Hindlimb muscle (tissue), 1 donor: ENCODE results near the gene CCP110. TPM values are rescaled to one million over a fixed set of nuclear protein-coding genes. Genes with fewer than 3 reads are reported as not detected.

Experiments
- DNase-seq: peaks from one replicate; pipeline ENCODE4 v3.0.0-alpha.2; 2013
- polyA plus RNA-seq: library from polyadenylated mRNA; unstranded; fragments of 120-200 nt; gene quantifications from one replicate; pipeline ENCODE4 v1.2.1, GENCODE V29; 2013; ENCODE audit not compliant: insufficient read length

CCP110 gene
- polyA plus RNA-seq, 1 donor = 14.2 TPM

GRCh38 chr16:19555186-19555937 lies 31.6 kb downstream of the CCP110 start, which contains the start of gene VPS35L:
VPS35L (plus strand) TSS chr16:19555703; CDS start chr16:19555730, 27 bp downstream.
- peak; percentile 99 for DNase-seq

GRCh38 chr16:19555938-19556771 lies 32.4 kb downstream of the CCP110 start:
- no peak for DNase-seq

- DNase-seq = peak; percentile 55
Measured at GRCh38 chr16:19559242-19559910, 35.6 kb downstream of the CCP110 start.

- no peak for DNase-seq
Measured at GRCh38 chr16:19560078-19560477, 36.3 kb downstream of the CCP110 start.

- DNase-seq = no peak
Measured at GRCh38 chr16:19563377-19563776, 39.6 kb downstream of the CCP110 start.

GRCh38 chr16:19566362-19566761 lies 42.6 kb downstream of the CCP110 start:
- no peak for DNase-seq

- no peak for DNase-seq
Measured at GRCh38 chr16:19567560-19567959, 43.8 kb downstream of the CCP110 start.

- DNase-seq = no peak
Measured at GRCh38 chr16:19573997-19574396, 50.3 kb downstream of the CCP110 start.

- no peak for DNase-seq
Measured at GRCh38 chr16:19574615-19575014, 50.9 kb downstream of the CCP110 start.

- peak; percentile 67 for DNase-seq
Measured at GRCh38 chr16:19578378-19578971, 54.7 kb downstream of the CCP110 start.

- DNase-seq = no peak
Measured at GRCh38 chr16:19582050-19582831, 58.5 kb downstream of the CCP110 start.

GRCh38 chr16:19583665-19584300 lies 60.0 kb downstream of the CCP110 start:
- no peak for DNase-seq

GRCh38 chr16:19588661-19589060 lies 64.9 kb downstream of the CCP110 start:
- DNase-seq = peak; percentile 25

- peak; percentile 11 for DNase-seq
Measured at GRCh38 chr16:19589106-19589505, 65.4 kb downstream of the CCP110 start.

GRCh38 chr16:19589771-19590302 lies 66.1 kb downstream of the CCP110 start:
- peak; percentile 78 for DNase-seq

GRCh38 chr16:19595043-19595767 lies 71.5 kb downstream of the CCP110 start:
- no peak for DNase-seq

- peak; percentile 19 for DNase-seq
Measured at GRCh38 chr16:19598805-19599510, 75.2 kb downstream of the CCP110 start.

GRCh38 chr16:19599968-19600716 lies 76.4 kb downstream of the CCP110 start:
- no peak for DNase-seq
